ENCODE results near the gene LRRC71.

GRCh38 chr1:156945881-156946661 is 25.6 kb downstream of the LRRC71 start:
- TF ChIP-seq CTCF (IDR thresholded peaks at IDR 0.05), result no peak
- no peak for TF ChIP-seq POLR2A (IDR thresholded peaks at IDR 0.05)
